Muscle of leg (tissue), 11 donors: ENCODE results near the gene REV3L. TPM values are rescaled to one million over a fixed set of nuclear protein-coding genes. Genes with fewer than 3 reads are reported as not detected.
A peak's percentile ranks its signal among the peaks of the same experiment; 100 is the strongest.

Experiments used
- DNase-seq: peaks from one replicate; pipeline ENCODE4 v3.0.0; 2013
- H3K27ac ChIP-seq: one replicate; pipeline ENCODE4 v1.5.1; 2013; ENCODE audit warnings: mild to moderate bottlenecking, low read length, control low read depth
- H3K27me3 ChIP-seq: one replicate; pipeline ENCODE4 v1.6.1; 2013; ENCODE audit warnings: low read length; ENCODE audit not compliant: control insufficient read depth, insufficient read depth
- H3K36me3 ChIP-seq: one replicate; pipeline ENCODE4 v1.6.1; 2013; ENCODE audit warnings: low read length; ENCODE audit not compliant: control insufficient read depth, insufficient read depth
- H3K4me1 ChIP-seq: one replicate; pipeline ENCODE4 v1.6.1; 2013; ENCODE audit warnings: low read length; ENCODE audit not compliant: control insufficient read depth, insufficient read depth
- H3K4me3 ChIP-seq: one replicate; pipeline ENCODE4 v1.5.1; 2013; ENCODE audit warnings: low read length, control low read depth
- H3K9me3 ChIP-seq: replicated peaks from 2 replicates; pipeline ENCODE4 v1.6.1; 2013; ENCODE audit warnings: low read depth, low read length; ENCODE audit not compliant: control insufficient read depth
- WGBS: methylation state at CpG from one replicate; pipeline ENCODE4 v1.1.5; 2013; ENCODE audit warnings: missing lambda C conversion rate; ENCODE audit not compliant: insufficient coverage; 5-methylcytosine and 5-hydroxymethylcytosine counted together
- polyA plus RNA-seq, 8 donors: library from polyadenylated mRNA; unstranded; fragments of 120-200 nt; gene quantifications; one replicate each; pipeline versions ENCODE4 v1.2.1 to v1.2.3, GENCODE V29; 2013; ENCODE audit warnings: inconsistent platforms in 1 of 8, low replicate concordance in 1 of 8; ENCODE audit not compliant: insufficient read length in 8 of 8, insufficient read depth in 1 of 8
- total RNA-seq: library from RNA; stranded (reverse); fragments of 120-200 nt; gene quantifications from one replicate; pipeline ENCODE4 v1.2.4, GENCODE V29; 2013

Gene REV3L
- total and polyA plus RNA-seq, 9 donors, result 28.0 to 50.9 (median 34.1) TPM

DNA sequence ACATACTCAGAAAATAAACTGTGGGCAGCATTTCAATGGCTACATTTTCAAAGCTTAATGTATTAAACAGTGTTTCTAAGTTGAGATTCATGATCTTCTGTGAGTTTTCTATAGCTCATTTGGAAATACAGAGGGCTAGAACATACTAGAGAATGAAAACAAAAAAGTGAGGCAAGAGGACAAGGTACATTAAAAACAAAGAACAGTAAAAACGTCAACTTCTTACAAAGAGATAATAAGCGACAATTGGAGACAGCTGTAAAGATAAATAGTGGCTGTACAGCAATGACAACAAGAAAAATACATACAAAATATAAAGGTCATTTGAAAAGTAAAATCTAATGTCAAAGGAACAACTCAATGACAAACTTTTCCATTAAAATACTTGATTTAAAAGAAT is 94.3 kb downstream of the REV3L start:
- Histone ChIP-seq H3K27me3 (no peaks in the 10 kb centered on the region), H3K4me3 (no peak overlapping the region), H3K27ac (no peak overlapping the region), H3K4me1 (no peaks in the 10 kb centered on the region), H3K36me3 (peaks cover 11% of the 10 kb centered on the region), H3K9me3 (no peaks in the 10 kb centered on the region)
- no CpG with 5 or more reads among the region's 2 CpGs for WGBS
- no peak for DNase-seq

DNA sequence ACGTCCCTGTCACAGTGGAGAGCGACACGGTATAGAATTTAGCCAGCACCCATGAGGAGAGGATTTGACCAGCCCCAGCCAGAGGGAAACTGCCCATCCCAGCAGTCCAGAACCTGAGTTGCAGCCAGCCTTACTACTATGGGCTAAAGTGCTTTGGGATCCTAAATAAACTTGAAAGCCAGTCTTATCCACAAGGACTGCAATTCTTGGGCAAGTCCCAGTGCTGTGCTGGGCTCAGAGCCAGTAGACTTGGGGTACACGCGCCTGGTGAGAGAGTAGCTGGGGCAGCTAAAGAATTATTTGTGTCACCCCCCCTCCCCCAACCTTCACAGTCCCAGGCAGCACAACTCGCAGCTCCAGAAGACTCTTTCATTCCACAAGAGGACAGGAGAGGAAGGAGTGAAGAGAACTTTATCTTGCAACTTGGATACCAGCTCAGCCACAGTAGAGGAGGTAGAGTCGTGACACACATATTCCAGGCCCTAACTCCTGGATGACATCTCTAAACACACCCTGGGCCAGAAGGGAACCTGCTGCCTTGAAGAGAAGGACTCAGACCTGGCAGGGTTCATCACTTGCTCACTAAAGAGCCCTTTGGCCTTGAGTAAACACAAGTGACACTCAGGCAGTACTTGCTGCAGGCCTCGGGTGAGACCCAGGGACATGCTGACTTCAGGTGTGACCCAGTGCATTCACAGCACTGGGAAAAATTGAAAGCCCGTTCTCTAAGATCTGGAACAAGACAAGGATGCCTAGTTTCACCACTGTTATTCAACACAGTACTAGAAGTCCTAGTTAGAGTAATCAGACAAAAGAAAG is 100.3 kb downstream of the REV3L start:
- peaks cover 26% of the 10 kb centered on the region for H3K36me3 ChIP-seq
- H3K4me3 ChIP-seq, result no peak overlapping the region
- H3K27me3 ChIP-seq, result no peaks in the 10 kb centered on the region
- no peak for DNase-seq
- H3K9me3 ChIP-seq, result no peaks in the 10 kb centered on the region
- 84% methylated on average over 4 of the region's 9 CpGs for WGBS
- no peaks in the 10 kb centered on the region for H3K4me1 ChIP-seq
- H3K27ac ChIP-seq, result no peak overlapping the region

DNA sequence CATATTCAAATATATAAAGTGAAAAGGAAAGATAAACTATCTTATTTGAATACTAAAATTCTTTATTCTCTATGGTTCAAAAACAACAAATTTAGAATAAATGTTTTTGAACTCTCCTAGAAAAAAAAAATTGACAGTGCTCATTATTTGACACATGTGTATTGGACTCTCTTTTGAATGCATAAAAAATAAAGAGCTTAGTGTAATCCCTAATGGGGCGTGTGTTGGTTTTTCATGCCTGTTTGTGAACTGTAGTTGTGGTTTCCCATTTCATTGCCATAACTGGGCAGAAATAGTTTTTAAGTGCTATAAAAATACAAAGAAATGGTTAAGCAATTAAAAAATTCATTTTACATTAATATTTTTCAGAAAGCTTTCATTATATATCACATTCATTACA is 101.3 kb downstream of the REV3L start:
- Histone ChIP-seq H3K9me3 (no peaks in the 10 kb centered on the region), H3K4me3 (no peak overlapping the region), H3K36me3 (peaks cover 26% of the 10 kb centered on the region), H3K27ac (no peak overlapping the region), H3K4me1 (no peaks in the 10 kb centered on the region), H3K27me3 (no peaks in the 10 kb centered on the region)
- DNase-seq, result no peak
- WGBS, result no CpG with 5 or more reads among the region's 1 CpG

DNA sequence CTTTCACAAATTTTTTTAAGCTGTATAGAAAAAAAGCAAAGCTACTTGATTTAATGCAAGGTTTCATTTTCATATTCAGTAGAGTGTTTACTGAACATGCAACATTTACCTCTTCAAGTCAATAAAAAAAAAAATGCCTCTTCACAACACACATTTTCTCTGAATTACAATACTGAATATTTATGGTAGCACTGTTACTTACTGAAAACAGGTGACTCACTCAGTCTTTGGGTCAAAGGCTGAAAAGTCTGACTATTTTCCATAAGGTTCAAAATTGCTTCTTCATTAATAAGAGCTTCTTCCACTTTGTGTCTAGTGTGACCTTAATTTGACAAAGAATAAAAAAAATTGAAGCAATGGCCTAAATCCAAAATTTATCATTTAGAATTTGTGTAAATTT is 101.9 kb downstream of the REV3L start:
- Histone ChIP-seq H3K4me3 (no peak overlapping the region), H3K36me3 (peaks cover 26% of the 10 kb centered on the region), H3K9me3 (no peaks in the 10 kb centered on the region), H3K27ac (no peak overlapping the region), H3K4me1 (no peaks in the 10 kb centered on the region), H3K27me3 (no peaks in the 10 kb centered on the region)
- no peak for DNase-seq

DNA sequence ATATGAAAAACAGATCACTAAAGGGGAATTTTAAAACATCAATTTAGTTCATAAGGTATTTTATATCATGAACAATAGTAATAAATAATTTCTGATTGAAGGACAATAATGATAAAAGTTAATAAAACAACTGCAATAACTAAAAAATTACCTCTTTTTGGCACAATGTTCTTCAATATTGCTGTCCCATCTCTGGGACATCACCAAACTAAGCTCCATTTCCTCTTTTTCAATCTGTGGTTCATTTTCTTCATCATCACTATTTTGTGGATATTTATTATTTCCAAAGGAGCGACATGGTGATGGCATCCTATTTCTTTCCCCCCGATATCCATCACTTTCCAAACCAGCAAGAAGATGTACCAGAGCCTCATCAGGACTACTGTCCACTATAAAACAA is 103.2 kb downstream of the REV3L start:
- no peaks in the 10 kb centered on the region for H3K4me1 ChIP-seq
- H3K27me3 ChIP-seq, result no peaks in the 10 kb centered on the region
- H3K27ac ChIP-seq, result no peak overlapping the region
- H3K36me3 ChIP-seq, result peaks cover 25% of the 10 kb centered on the region
- H3K4me3 ChIP-seq, result no peak overlapping the region
- DNase-seq, result no peak
- H3K9me3 ChIP-seq, result no peaks in the 10 kb centered on the region
- 86% methylated on average over 1 of the region's 2 CpGs for WGBS

DNA sequence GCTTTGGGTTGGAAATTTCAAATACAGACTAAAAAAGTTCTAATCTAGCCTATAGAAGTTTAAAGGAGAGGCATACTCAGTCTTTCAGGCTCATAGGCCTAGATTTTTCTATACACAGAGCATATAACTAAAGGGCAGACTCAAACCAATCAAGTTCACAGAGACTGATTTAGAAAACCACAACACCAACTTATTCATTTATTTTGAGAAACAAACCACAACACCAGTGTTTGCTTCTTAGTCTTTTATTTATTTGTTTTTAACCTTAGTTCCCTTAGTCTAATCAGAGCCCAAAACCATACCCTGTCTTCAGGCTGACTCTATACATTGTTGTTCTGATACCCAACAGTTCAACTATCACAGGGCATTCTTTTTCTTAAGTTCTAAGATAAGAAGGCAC is 103.7 kb downstream of the REV3L start:
- DNase-seq, result no peak
- no peak overlapping the region for H3K4me3 ChIP-seq
- no peaks in the 10 kb centered on the region for H3K9me3 ChIP-seq
- no peaks in the 10 kb centered on the region for H3K27me3 ChIP-seq
- peaks cover 24% of the 10 kb centered on the region for H3K36me3 ChIP-seq
- H3K27ac ChIP-seq, result no peak overlapping the region
- H3K4me1 ChIP-seq, result no peaks in the 10 kb centered on the region

DNA sequence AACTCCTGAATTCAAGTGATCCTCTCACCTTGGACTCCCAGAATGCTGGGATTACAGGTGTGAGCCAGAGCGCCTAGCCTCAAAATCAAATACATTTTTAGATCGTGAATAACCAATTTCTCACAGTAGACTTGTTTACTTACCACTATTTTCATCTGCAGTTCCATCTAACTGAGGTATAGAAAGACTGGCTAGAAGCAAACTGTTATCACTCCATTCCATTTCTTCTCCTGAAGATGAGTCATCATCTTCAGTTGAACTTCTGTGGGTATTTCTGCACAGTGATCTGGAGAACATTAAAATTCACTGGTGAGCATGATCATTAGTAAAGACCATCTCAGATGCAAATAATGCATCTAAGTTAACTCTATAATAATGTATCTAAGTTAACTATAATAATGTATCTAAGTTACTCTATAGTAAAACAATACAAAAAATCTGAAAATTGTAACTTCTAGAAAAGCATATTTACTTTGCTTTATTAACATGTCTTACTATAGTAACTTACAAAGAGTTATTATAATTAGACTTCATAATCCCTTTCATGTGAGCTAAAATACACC is 105.4 kb downstream of the REV3L start:
- peaks cover 30% of the 10 kb centered on the region for H3K36me3 ChIP-seq
- DNase-seq, result no peak
- no CpG with 5 or more reads among the region's 2 CpGs for WGBS
- H3K4me3 ChIP-seq, result no peak overlapping the region
- no peaks in the 10 kb centered on the region for H3K27me3 ChIP-seq
- H3K4me1 ChIP-seq, result no peaks in the 10 kb centered on the region
- H3K27ac ChIP-seq, result no peak overlapping the region
- no peaks in the 10 kb centered on the region for H3K9me3 ChIP-seq

DNA sequence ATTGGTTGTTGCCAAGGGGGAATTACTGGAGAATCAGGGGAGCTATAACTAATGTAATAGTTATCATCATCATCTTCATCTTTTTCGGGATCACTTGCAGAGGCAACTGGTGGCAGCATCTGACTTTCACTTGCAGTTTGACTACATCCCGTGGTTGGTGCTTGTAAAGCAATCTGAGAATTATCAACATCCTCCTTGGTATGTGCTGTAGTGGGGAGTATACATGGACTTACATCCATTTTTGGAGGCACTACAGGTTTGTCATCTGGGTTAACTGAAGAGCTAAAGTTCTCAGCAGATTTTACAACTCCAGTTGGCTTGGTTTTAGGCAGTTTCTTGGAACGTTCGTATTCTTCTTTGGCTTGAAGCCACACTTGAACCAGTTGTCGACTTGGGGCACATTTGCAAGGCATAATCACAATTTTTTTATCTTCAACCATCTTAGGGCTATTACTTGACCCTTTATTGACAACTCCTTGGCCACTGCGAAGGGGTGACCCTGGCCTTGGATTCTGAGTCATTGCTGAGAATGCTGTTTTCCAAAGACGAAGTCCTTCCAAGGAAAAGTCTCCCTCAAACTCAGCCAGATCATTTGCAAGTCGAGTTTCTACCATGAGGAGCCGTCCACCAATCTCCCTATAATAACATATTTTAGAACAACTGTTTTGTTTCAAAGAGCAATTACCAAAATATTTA is 115.5 kb downstream of the REV3L start:
- peak; percentile 7 for DNase-seq
- Histone ChIP-seq H3K27me3 (no peaks in the 10 kb centered on the region), H3K36me3 (peaks cover 9% of the 10 kb centered on the region), H3K9me3 (no peaks in the 10 kb centered on the region), H3K4me3 (no peak overlapping the region), H3K4me1 (no peaks in the 10 kb centered on the region), H3K27ac (no peak overlapping the region)
- 80% methylated on average over 7 of the region's 9 CpGs for WGBS

DNA sequence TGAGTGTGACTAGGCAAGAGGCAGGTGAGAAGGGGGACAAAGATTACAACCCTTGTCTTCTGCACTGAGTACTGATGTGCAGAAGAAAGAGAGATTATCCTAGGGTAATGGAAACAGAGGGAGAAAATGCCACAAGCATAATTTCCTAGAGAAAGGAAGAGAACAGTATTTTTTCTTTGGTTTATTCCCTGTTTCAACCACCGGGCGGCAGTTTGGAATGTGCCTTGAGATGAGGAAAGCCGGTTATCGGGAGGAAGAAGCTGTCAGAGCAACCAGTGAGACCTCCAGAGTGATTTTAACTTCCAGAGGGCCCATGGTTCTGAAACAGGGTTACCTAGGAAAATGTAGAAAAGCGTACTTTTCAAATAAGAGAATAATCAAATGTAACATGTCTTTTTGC is 121.4 kb downstream of the REV3L start:
- H3K27ac ChIP-seq, result no peak overlapping the region
- peak; percentile 69 for DNase-seq
- peaks cover 14% of the 10 kb centered on the region for H3K36me3 ChIP-seq
- no peaks in the 10 kb centered on the region for H3K27me3 ChIP-seq
- H3K9me3 ChIP-seq, result no peaks in the 10 kb centered on the region
- no peak overlapping the region for H3K4me3 ChIP-seq
- no peaks in the 10 kb centered on the region for H3K4me1 ChIP-seq
- WGBS, result 7% methylated on average over 3 of the region's 5 CpGs

DNA sequence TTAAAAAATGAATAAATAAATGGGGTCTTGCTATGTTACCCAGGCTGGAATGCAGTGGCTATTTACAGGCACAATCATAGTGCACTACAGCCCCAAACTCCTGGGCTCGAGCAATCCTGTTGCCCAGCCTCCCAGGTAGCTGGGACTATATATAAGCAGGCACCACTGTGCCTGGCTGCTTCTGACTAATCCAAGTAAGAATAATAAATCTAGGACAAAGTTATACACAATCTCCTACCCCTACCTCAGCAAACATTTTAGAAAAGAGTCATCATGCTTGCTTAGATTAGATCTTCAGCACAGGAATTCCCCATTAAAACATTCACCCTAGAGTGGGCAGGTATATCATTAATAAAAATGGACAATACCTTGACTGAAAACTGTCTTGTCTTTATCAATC is 124.6 kb downstream of the REV3L start:
- Histone ChIP-seq H3K36me3 (peaks cover 16% of the 10 kb centered on the region), H3K27me3 (no peaks in the 10 kb centered on the region), H3K9me3 (no peaks in the 10 kb centered on the region), H3K4me1 (no peaks in the 10 kb centered on the region), H3K27ac (no peak overlapping the region), H3K4me3 (no peak overlapping the region)
- 86% methylated on average over 1 of the region's 1 CpG for WGBS
- no peak for DNase-seq
